Neural cell (in vitro differentiated cells): ENCODE measurements around the gene VSTM2B. TPM values are rescaled to one million over a fixed set of nuclear protein-coding genes. Genes with fewer than 3 reads are reported as not detected.
"Not testable (repeated sequence)": the region's sequence is repeated elsewhere in the genome, so short reads cannot be mapped to it uniquely, and the experiment has no call there.

ENCODE experiments used
- H2AFZ ChIP-seq: fragments of 200-600, 300-800 bp; sonication (generic), shearing (Covaris generic); 2 replicates; pipeline ENCODE4 v1.6.0; 2014; ENCODE audit warnings: low read depth, mild to moderate bottlenecking, antibody characterized with exemption, low read length, moderate library complexity
- H3F3A ChIP-seq: fragments of 200-600 bp; shearing (Covaris generic); 2 replicates; pipeline ENCODE4 v1.6.1; 2016; ENCODE audit warnings: mild to moderate bottlenecking, moderate library complexity, mixed read lengths, antibody characterized with exemption, low read length; ENCODE audit not compliant: insufficient read depth, poor library complexity, severe bottlenecking
- H3K27ac ChIP-seq: fragments of 200-600, 300-800 bp; sonication (generic), shearing (Covaris generic); 2 replicates; pipeline ENCODE4 v1.5.1; 2014; ENCODE audit warnings: mild to moderate bottlenecking, low read length, moderate library complexity
- H3K27me3 ChIP-seq: fragments of 300-800, 200-600 bp; sonication (generic), shearing (Covaris generic); 2 replicates; pipeline ENCODE4 v1.6.0; 2014; ENCODE audit warnings: mild to moderate bottlenecking, low read depth, low read length, moderate library complexity; ENCODE audit not compliant: insufficient read depth
- H3K36me3 ChIP-seq: fragments of 300-800, 200-600 bp; sonication (generic), shearing (Covaris generic); 2 replicates; pipeline ENCODE4 v1.5.1; 2014; ENCODE audit warnings: mild to moderate bottlenecking, antibody characterized with exemption, low read length, moderate library complexity; ENCODE audit not compliant: insufficient read depth
- H3K4me2 ChIP-seq: fragments of 300-800, 200-600 bp; sonication (generic), shearing (Covaris generic); 2 replicates; pipeline ENCODE4 v1.6.0; 2014; ENCODE audit warnings: mild to moderate bottlenecking, low read length
- H3K4me3 ChIP-seq: fragments of 300-800, 200-600 bp; sonication (generic), shearing (Covaris generic); 2 replicates; pipeline ENCODE4 v1.5.1; 2014; ENCODE audit warnings: mild to moderate bottlenecking, low read length, moderate library complexity
- H3K79me2 ChIP-seq: fragments of 200-600 bp; shearing (Covaris generic); replicated peaks from 2 replicates; pipeline ENCODE4 v1.6.0; 2014; ENCODE audit warnings: mild to moderate bottlenecking, low read length, moderate library complexity; ENCODE audit not compliant: insufficient read depth
- H3K9ac ChIP-seq: fragments of 300-800, 200-600 bp; sonication (generic), shearing (Covaris generic); 2 replicates; pipeline ENCODE4 v1.6.1; 2016; ENCODE audit warnings: mild to moderate bottlenecking, low read length, mixed read lengths
- H3K9me2 ChIP-seq: fragments of 200-600 bp; shearing (Covaris generic); 2 replicates; pipeline ENCODE4 v1.6.1; 2016; ENCODE audit warnings: mild to moderate bottlenecking, low read length, mixed read lengths; ENCODE audit not compliant: insufficient read depth
- H3K9me3 ChIP-seq: fragments of 200-600, 300-800 bp; sonication (generic), shearing (Covaris generic); 2 replicates; pipeline ENCODE4 v1.6.1; 2016; ENCODE audit warnings: mild to moderate bottlenecking, mixed run types, low read length, moderate library complexity, mixed read lengths
- H4K20me1 ChIP-seq: fragments of 200-600 bp; shearing (Covaris generic); 2 replicates; pipeline ENCODE4 v1.6.1; 2016; ENCODE audit warnings: mild to moderate bottlenecking, mixed run types; ENCODE audit not compliant: insufficient read depth
- CTCF ChIP-seq: fragments of 450-650 bp; IDR thresholded peaks from 2 replicates; pipeline ENCODE4 v1.5.1; 2014; ENCODE audit warnings: antibody characterized with exemption, mild to moderate bottlenecking, moderate library complexity; ENCODE audit not compliant: poor library complexity, severe bottlenecking
- EP300 ChIP-seq: fragments of 450-650 bp; conservative IDR thresholded peaks from 2 replicates; pipeline ENCODE4 v1.6.1; 2014; ENCODE audit warnings: antibody characterized with exemption, mild to moderate bottlenecking, moderate library complexity; ENCODE audit not compliant: poor library complexity, severe bottlenecking
- EZH2 ChIP-seq: fragments of 200-600, 300-800 bp; shearing (Covaris generic), sonication (generic); IDR thresholded peaks from 2 replicates; pipeline ENCODE4 v1.6.1; 2014; ENCODE audit warnings: antibody characterized with exemption, low read length, borderline replicate concordance, mild to moderate bottlenecking; ENCODE audit not compliant: insufficient read depth, poor library complexity, severe bottlenecking
- MXI1 ChIP-seq: fragments of 450-650 bp; conservative IDR thresholded peaks from 2 replicates; pipeline ENCODE4 v1.6.1; 2014; ENCODE audit warnings: antibody characterized with exemption, mild to moderate bottlenecking; ENCODE audit not compliant: poor library complexity, severe bottlenecking
- POLR2AphosphoS5 ChIP-seq: IDR thresholded peaks from 2 replicates; pipeline ENCODE4 v1.6.1; 2012
- RAD21 ChIP-seq: fragments of 450-650 bp; conservative IDR thresholded peaks from 2 replicates; pipeline ENCODE4 v1.6.1; 2014; ENCODE audit warnings: antibody characterized with exemption, mild to moderate bottlenecking, moderate library complexity
- REST ChIP-seq: IDR thresholded peaks from 2 replicates; pipeline ENCODE4 v1.6.1; 2012; ENCODE audit warnings: borderline replicate concordance
- SMC3 ChIP-seq: fragments of 450-650 bp; conservative IDR thresholded peaks from 2 replicates; pipeline ENCODE4 v1.6.1; 2014; ENCODE audit warnings: antibody characterized with exemption, mild to moderate bottlenecking, moderate library complexity; ENCODE audit not compliant: poor library complexity
- TAF1 ChIP-seq: IDR thresholded peaks from 2 replicates; pipeline ENCODE4 v1.6.1; 2012; ENCODE audit warnings: low read depth
- polyA plus RNA-seq: library from polyadenylated mRNA; depleted of rRNA; stranded (reverse); fragments of >200 nt; gene quantifications from 2 replicates; pipeline ENCODE4 v1.2.3, GENCODE V29; 2014

The VSTM2B gene
- polyA plus RNA-seq, 1 donor from 2014 or later = 24.4 TPM

- Histone ChIP-seq H3K79me2 (no peaks in the 10 kb centered on the region), H3K4me3 (no peak overlapping the region), H2AFZ (no peak overlapping the region), H3K27ac (no peak overlapping the region), H3F3A (no peaks in the 10 kb centered on the region), H3K9me3 (peaks cover 9% of the 10 kb centered on the region), H3K9me2 (no peaks in the 10 kb centered on the region), H3K27me3 (no peaks in the 10 kb centered on the region), H3K4me2 (no peak overlapping the region), H3K36me3 (no peaks in the 10 kb centered on the region), H4K20me1 (no peaks in the 10 kb centered on the region), H3K9ac (no peak overlapping the region)
- TF ChIP-seq EP300 (no peak), SMC3 (no peak), RAD21 (no peak), MXI1 (no peak), REST (no peak), CTCF (no peak), POLR2AphosphoS5 (no peak), TAF1 (no peak), EZH2 (no peak)
These were observed 26.9 kb downstream of the VSTM2B start for GRCh38 chr19:29552454-29553280.

- TF ChIP-seq RAD21 (no peak), SMC3 (no peak), MXI1 (no peak)
- H3F3A ChIP-seq = no peaks in the 10 kb centered on the region
- peaks cover 9% of the 10 kb centered on the region for H3K9me3 ChIP-seq
These were observed 28.4 kb downstream of the VSTM2B start for GRCh38 chr19:29554149-29554548.

GRCh38 chr19:29559110-29559509, 33.3 kb downstream of the VSTM2B start:
- H3F3A ChIP-seq, H3K9ac ChIP-seq, H3K4me3 ChIP-seq: not testable (repeated sequence)

More at GRCh38 chr19:29554149-29554548, 28.4 kb downstream of the VSTM2B start:
- no peaks in the 10 kb centered on the region for H3K27me3 ChIP-seq
- no peak overlapping the region for H3K4me3 ChIP-seq
- H3K9me2 ChIP-seq = no peaks in the 10 kb centered on the region
- H3K4me2 ChIP-seq = no peak overlapping the region
- H4K20me1 ChIP-seq = no peaks in the 10 kb centered on the region
- no peaks in the 10 kb centered on the region for H3K36me3 ChIP-seq
- H3K79me2 ChIP-seq = no peaks in the 10 kb centered on the region
- no peak overlapping the region for H3K27ac ChIP-seq
- H2AFZ ChIP-seq = no peak overlapping the region
- no peak overlapping the region for H3K9ac ChIP-seq

More at GRCh38 chr19:29559110-29559509, 33.3 kb downstream of the VSTM2B start:
- not testable (repeated sequence) for H3K9me2 ChIP-seq, H3K27me3 ChIP-seq, H2AFZ ChIP-seq, H3K9me3 ChIP-seq, H3K36me3 ChIP-seq, H3K27ac ChIP-seq, H3K79me2 ChIP-seq, H4K20me1 ChIP-seq, H3K4me2 ChIP-seq
